ENCODE results near the gene IMPDH1. TPM values are rescaled to one million over a fixed set of nuclear protein-coding genes. Genes with fewer than 3 reads are reported as not detected.

IMPDH1 gene
- total and polyA plus RNA-seq, 7 donors, result 16.6 to 39.7 (median 26.0) TPM

DNA sequence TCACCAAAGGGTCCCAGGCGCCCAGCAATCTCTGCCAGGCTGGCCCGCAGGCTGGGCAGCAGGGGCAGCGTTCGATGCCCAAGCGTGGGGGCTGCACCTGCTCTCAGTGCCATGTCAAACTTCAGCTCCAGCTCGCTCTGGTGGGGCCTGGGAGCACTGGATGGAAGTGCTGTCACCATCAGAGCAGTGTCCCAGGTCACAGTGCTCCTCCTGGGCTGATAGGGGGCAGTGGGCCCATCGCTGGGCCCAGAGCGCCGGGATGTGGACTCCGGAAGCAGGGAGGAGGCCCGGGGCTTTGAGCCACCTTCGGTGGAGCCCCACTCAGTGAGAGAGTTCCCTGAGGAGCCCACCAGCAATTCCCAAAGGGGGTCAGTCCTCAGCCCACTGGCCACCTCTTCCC is 50.4 kb downstream of the IMPDH1 start:
- intact Hi-C loops (cut with DNase I), result no loop called here
- Histone ChIP-seq H3K27me3 (peaks cover 0 to 9% (median 0%) of the 10 kb centered on the region in 3 donors), H3K36me3 (no peaks in the 10 kb centered on the region), H3K9me3 (no peaks in the 10 kb centered on the region), H3K27ac (no peak overlapping the region), H3K4me1 (peaks cover 0 to 22% (median 18%) of the 10 kb centered on the region in 4 donors), H3K4me3 (no peak overlapping the region)
- WGBS, 2 donors, result 95 to 96% methylated on average over 12 of the region's 12 CpGs
- TF ChIP-seq POLR2A (IDR thresholded peaks at IDR 0.05), result no peak
- TF ChIP-seq POLR2AphosphoS5 (IDR thresholded peaks at IDR 0.05), result no peak
- TF ChIP-seq, protein P1, sequence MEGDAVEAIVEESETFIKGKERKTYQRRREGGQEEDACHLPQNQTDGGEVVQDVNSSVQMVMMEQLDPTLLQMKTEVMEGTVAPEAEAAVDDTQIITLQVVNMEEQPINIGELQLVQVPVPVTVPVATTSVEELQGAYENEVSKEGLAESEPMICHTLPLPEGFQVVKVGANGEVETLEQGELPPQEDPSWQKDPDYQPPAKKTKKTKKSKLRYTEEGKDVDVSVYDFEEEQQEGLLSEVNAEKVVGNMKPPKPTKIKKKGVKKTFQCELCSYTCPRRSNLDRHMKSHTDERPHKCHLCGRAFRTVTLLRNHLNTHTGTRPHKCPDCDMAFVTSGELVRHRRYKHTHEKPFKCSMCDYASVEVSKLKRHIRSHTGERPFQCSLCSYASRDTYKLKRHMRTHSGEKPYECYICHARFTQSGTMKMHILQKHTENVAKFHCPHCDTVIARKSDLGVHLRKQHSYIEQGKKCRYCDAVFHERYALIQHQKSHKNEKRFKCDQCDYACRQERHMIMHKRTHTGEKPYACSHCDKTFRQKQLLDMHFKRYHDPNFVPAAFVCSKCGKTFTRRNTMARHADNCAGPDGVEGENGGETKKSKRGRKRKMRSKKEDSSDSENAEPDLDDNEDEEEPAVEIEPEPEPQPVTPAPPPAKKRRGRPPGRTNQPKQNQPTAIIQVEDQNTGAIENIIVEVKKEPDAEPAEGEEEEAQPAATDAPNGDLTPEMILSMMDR (IDR thresholded peaks at IDR 0.05), result no peak
- no peak for TF ChIP-seq EP300 (IDR thresholded peaks at IDR 0.05)
- DNase-seq, result no peak

DNA sequence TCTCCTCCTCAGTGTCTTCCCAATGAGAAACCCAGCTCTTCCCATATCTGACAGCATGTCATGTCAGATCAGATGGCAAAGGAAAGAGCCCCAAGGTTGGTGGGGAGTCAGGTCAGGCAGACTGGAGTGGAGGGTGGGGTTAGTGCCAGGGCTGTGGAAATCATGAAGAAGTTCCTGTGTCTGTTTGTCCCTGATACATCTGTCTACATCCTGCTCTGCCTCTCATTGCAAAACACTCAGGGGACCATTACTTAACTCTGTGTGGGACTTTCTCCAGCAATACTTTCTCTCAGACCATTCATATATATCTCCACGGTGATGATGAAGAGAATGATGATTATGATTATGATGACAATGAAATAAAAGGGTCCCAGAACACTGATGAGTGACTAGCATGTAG is 51.5 kb downstream of the IMPDH1 start:
- Histone ChIP-seq H3K27me3 (peaks cover 0 to 17% (median 6%) of the 10 kb centered on the region in 3 donors), H3K36me3 (no peaks in the 10 kb centered on the region), H3K9me3 (no peaks in the 10 kb centered on the region), H3K27ac (no peak overlapping the region), H3K4me3 (no peak overlapping the region), H3K4me1 (peaks cover 0 to 22% (median 18%) of the 10 kb centered on the region in 4 donors)
- TF ChIP-seq POLR2AphosphoS5 (IDR thresholded peaks at IDR 0.05), result no peak
- TF ChIP-seq, protein P1 (IDR thresholded peaks at IDR 0.05), result no peak
- TF ChIP-seq POLR2A (IDR thresholded peaks at IDR 0.05), result no peak
- no peak for DNase-seq
- 73 to 88% methylated on average over 1 of the region's 1 CpG for WGBS, 2 donors
- intact Hi-C loops (cut with DNase I), result no loop called here

DNA sequence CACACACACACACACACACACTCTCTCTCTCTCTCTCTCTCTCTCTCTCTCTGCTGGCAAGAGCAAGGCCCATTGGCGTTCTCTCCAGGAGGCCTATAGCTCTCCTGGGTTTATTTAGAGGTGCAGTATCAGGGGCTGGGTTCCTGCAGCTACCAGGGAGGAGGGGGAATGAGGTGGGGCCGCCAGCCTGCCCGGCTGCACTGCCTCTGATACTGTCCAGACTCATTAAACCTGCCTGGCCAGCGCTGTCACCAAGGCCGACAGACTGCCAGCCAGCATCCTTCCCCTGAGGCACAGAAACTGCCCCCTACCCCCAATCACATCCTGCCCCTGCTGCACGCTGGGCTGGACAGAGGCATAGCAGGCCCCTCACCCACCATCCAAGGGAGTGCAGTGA is 52.6 kb downstream of the IMPDH1 start:
- Histone ChIP-seq H3K27ac (no peak overlapping the region), H3K4me1 (peaks cover 0 to 25% (median 22%) of the 10 kb centered on the region in 4 donors), H3K9me3 (no peaks in the 10 kb centered on the region), H3K36me3 (no peaks in the 10 kb centered on the region), H3K27me3 (peaks cover 5 to 28% (median 9%) of the 10 kb centered on the region in 3 donors), H3K4me3 (no peak overlapping the region)
- TF ChIP-seq, protein P1 (IDR thresholded peaks at IDR 0.05), result no peak
- TF ChIP-seq EP300 (IDR thresholded peaks at IDR 0.05) (no peak), POLR2A (IDR thresholded peaks at IDR 0.05) (no peak), POLR2AphosphoS5 (IDR thresholded peaks at IDR 0.05) (no peak)
- 79 to 81% methylated on average over 6 of the region's 6 CpGs for WGBS, 2 donors
- intact Hi-C loops (cut with DNase I), result no loop called here
- DNase-seq, result no peak

DNA sequence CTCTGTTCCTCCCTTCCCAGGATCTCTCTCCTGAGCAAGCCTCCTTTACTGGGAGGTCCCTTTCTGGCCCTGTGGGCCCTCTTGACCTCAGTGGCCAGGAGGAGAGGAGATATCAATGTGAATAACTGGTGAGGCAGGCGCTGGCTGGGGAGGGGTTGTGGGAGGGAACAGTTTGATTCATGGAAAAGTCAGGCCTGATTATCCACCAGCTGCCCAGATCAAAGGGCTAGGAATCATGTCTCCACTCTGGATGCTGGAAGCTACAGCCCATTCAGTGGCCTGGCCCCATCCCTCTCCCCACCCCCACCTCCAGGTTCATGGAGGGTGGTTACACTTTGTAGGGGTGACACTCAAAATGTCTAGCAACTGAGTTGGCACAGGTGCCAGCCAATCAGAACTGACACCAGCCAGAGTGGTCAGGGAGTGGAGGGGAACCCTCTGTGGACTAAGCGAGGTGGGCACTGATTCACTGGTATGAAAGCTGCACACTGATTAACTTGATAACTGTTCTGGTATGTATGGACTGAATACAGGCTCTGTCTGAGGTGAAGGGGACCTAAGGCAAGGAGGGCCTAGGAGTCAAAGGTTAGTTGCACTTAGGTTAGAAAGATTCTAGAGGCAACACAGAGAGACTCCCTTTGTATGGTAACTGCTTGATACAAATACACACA is 53.1 kb downstream of the IMPDH1 start:
- intact Hi-C loops (cut with DNase I), result no loop called here
- no peak overlapping the region for H3K4me3 ChIP-seq
- 92% methylated on average over 2 of the region's 2 CpGs for WGBS, 2 donors
- DNase-seq, result no peak
- peaks cover 10 to 32% (median 11%) of the 10 kb centered on the region in 3 donors for H3K27me3 ChIP-seq
- H3K9me3 ChIP-seq, result no peaks in the 10 kb centered on the region
- TF ChIP-seq POLR2A (IDR thresholded peaks at IDR 0.05) (no peak), EP300 (IDR thresholded peaks at IDR 0.05) (no peak), POLR2AphosphoS5 (IDR thresholded peaks at IDR 0.05) (no peak)
- TF ChIP-seq, protein P1 (IDR thresholded peaks at IDR 0.05), result no peak
- no peak overlapping the region for H3K27ac ChIP-seq
- peaks cover 0 to 25% (median 21%) of the 10 kb centered on the region in 4 donors for H3K4me1 ChIP-seq
- H3K36me3 ChIP-seq, result no peaks in the 10 kb centered on the region

All from sigmoid colon (tissue), 7 donors.